ENCODE measurements around the gene DDAH1. TPM values are rescaled to one million over a fixed set of nuclear protein-coding genes. Genes with fewer than 3 reads are reported as not detected.

The DDAH1 gene
- total RNA-seq, 1 experiment from 2014 or later = 5.5 TPM

DNA sequence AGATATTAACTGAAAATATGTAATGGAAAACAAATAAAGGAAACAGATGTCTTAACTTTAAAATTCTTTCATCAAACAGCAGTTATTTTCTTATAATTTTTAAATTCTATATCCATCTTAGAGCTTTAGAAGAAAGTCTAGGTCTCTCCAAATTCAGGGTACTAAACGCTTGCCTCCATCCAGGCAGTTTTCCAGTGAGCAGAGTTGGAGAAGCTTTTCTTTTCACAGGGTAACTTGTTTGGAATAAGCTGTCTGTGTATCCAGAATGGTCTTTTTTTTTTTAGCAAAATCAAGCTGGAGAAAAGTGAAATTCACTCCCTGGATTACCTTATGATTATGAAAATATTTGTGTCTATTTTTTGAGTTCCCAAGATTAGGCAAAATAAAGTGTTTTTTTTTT lies 88.6 kb downstream of the DDAH1 start:
- in situ Hi-C loops (cut with HindIII; ENCODE audit: low pct_unique_long_range_greater_than_20kb, low sequenced_read_pairs) = no loop called here
- no peak for DNase-seq (ENCODE audit: low read depth, low spot score)

DNA sequence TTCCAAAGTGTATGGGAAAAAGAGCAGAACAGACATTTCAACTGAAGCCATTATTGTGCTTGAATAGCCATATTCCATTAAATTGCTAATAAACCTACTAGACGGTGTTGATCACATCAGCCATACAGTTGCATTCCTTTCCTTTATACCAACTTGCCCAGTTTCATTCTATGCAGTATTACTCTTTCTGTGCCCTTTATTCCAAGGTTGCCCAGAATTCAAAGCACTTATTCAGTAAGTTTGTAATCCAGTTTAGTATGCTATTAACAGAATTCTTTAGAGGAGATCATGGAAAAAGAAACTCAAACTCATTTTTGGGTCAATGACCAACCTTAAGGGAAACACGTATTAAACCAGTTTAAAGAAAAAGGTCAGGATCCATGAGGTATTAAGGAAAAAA lies 89.5 kb downstream of the DDAH1 start:
- DNase-seq (ENCODE audit: low read depth, low spot score) = no peak
- in situ Hi-C loops (cut with HindIII; ENCODE audit: low pct_unique_long_range_greater_than_20kb, low sequenced_read_pairs) = no loop called here

- in situ Hi-C loops (cut with HindIII; ENCODE audit: low pct_unique_long_range_greater_than_20kb, low sequenced_read_pairs) = no loop called here
- DNase-seq (ENCODE audit: low read depth, low spot score) = no peak
Measured at GRCh38 chr1:85374160-85374559, 90.8 kb downstream of the DDAH1 start.

DNA sequence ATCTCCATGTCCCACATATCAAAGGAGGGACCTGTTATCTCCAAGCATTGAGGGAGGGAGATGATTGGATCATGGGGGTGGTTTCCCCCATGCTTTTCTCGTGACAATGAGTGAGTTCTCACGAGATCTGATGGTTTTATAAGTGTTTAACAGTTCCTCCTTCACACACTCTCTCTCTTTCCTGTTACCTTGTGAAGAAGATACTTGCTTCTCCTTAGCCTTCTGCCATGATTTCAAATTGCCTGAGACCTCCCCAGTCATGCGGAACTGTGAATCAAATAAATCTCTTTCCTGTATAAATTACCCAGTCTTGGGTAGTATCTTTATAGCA lies 91.6 kb downstream of the DDAH1 start:
- in situ Hi-C loops (cut with HindIII; ENCODE audit: low pct_unique_long_range_greater_than_20kb, low sequenced_read_pairs) = no loop called here
- DNase-seq (ENCODE audit: low read depth, low spot score) = no peak

- DNase-seq (ENCODE audit: low read depth, low spot score) = no peak
- in situ Hi-C loops (cut with HindIII; ENCODE audit: low pct_unique_long_range_greater_than_20kb, low sequenced_read_pairs) = no loop called here
Measured at GRCh38 chr1:85372683-85373377, 92.1 kb downstream of the DDAH1 start.

DNA sequence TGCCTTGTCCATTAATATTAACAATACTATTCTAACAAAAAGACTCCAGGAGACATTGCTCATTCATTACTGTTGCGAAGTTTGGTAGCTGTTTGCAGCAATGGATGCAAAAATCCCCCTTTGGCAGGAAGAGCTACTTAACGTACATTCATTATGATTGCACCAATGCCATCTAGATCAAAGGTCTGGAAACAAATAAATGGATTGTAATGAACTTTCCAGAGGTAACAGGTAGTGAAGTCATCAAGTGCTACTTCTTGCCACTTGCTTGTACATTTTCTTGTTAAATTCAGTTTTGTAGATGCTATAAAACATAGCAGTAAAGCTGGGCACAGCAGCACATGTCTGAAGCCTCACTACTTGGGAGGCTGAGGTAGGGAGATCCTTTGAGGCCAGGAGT lies 93.9 kb downstream of the DDAH1 start:
- no peak for DNase-seq (ENCODE audit: low read depth, low spot score)
- in situ Hi-C loops (cut with HindIII; ENCODE audit: low pct_unique_long_range_greater_than_20kb, low sequenced_read_pairs) = no loop called here

DNA sequence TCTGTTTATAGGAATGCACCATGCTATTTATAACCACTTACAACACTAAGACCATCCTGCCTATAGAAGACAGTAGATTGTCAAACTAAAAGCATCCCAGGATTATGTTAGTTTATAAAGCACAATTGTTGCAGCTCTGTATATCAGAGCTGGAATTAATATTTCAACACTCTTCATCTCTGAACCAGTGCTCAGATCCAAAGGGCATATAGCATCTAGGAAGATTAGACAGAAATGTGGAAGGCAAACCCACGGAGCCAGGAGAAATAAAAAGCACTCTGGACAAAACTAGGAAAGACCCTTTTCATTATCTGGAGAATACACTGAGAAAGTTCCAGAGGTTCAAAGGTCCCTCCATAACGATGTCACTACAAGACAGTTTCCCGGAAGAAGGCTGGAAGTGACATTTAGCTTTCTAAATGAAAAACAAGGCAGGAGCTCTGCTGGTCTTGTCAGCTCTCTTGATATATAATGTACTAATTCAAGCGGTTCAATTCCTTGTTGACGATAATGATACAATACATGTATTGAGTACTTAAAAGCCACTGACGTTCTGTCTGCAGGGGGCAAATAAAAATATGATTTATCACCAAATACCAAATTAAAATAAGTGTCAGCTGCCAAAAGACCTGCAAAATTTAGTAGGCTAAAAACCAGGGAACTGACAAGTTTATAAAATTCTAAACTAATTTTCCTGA lies 96.7 kb downstream of the DDAH1 start:
- in situ Hi-C loops (cut with HindIII; ENCODE audit: low pct_unique_long_range_greater_than_20kb, low sequenced_read_pairs) = no loop called here
- DNase-seq (ENCODE audit: low read depth, low spot score) = peak; percentile 68

DNA sequence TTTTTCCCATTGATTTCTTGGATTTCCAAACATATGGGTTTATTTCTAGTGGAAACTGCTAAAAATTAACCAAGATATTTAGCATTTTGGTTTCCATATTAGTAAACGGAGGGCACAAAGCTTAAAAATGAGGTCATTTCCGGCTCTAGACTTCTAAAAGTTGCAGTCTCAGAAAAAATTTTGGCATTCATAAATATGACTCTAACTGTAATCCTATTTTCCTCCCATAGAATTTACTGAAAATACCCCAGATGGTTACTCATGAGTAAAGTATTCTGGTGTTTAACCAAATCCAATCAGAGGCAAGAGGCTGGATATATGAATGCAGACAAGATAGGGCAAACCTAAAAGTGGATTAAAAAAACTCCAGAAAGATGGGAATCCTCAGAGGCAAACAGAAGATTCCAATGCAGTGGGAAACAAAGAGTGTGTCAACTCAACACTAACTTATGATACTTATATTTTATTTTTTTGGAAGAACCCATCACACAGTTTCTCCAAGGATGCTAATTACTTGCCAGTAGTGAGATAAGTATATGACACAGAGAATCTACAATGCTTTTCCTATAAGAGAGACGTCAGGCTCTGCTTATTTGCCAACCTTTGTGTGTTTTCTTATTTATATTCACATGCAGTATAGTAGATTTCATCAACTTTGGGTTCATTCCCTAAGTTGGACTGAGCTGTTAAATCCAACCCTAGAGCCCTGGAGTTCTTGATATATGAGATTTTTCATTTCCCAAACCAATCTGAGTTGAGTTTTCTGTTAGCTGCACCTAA lies 98.4 kb downstream of the DDAH1 start:
- in situ Hi-C loops (cut with HindIII; ENCODE audit: low pct_unique_long_range_greater_than_20kb, low sequenced_read_pairs) = no loop called here
- DNase-seq (ENCODE audit: low read depth, low spot score) = no peak

- in situ Hi-C loops (cut with HindIII; ENCODE audit: low pct_unique_long_range_greater_than_20kb, low sequenced_read_pairs) = no loop called here
- DNase-seq (ENCODE audit: low read depth, low spot score) = no peak
Measured at GRCh38 chr1:85365851-85366250, 99.1 kb downstream of the DDAH1 start.

DNA sequence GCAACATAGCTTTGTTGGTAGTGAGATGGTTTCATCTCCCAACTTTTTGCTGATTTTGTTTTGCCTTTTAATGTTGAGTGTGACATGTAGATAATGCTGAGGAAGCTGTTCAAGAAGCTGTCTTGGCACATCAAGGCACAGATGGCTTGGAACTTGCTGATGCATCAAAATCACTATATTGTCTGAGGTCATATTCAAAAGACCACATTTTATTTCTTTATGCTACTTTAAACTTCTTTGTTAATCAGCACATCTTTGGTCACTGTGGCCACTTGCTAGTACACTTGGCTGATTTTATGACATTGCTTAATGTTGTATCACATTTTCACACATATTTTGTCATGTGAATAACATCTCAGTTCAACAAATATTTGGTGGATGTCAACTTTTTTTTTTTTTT lies 101.4 kb downstream of the DDAH1 start:
- no peak for DNase-seq (ENCODE audit: low read depth, low spot score)
- in situ Hi-C loops (cut with HindIII; ENCODE audit: low pct_unique_long_range_greater_than_20kb, low sequenced_read_pairs) = no loop called here

GRCh38 chr1:85363092-85363491 lies 101.9 kb downstream of the DDAH1 start:
- DNase-seq (ENCODE audit: low read depth, low spot score) = no peak
- in situ Hi-C loops (cut with HindIII; ENCODE audit: low pct_unique_long_range_greater_than_20kb, low sequenced_read_pairs) = no loop called here

GRCh38 chr1:85361606-85362296 lies 103.2 kb downstream of the DDAH1 start:
- no peak for DNase-seq (ENCODE audit: low read depth, low spot score)
- in situ Hi-C loops (cut with HindIII; ENCODE audit: low pct_unique_long_range_greater_than_20kb, low sequenced_read_pairs) = no loop called here

DNA sequence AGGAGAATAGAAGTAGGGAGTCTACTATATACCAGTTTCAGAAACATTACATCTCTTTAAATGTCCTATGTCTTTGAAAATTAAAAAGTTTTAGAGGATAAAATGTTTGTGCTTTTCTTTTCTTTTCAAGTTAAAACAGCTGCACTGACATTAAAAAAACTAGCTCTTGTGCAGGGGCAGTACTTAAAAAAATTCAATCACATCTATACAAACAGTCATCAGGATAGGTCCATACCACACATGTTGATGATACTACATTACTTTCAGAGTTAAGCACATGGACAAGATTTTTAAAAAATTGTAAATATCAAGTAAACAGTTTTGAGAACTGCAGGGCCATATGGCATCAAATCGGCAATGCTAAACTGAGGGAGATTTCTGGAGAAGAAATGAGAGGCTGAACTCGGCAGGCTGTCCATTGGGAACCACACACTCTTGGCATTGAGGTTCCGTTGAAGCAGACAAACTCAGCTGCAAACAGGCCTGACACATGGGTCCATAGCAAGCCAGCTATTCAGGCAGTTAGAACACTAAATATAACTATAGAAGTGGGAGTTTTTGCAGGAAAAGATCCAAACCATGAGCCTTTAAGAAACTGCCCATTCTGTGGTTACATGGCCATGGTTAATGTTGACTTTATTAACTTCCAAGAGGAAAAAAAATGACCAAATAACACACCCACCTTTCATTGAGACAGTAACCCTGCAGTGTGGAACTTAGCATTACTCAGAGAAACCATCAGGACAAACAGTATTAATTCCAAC lies 104.0 kb downstream of the DDAH1 start:
- no peak for DNase-seq (ENCODE audit: low read depth, low spot score)
- in situ Hi-C loops (cut with HindIII; ENCODE audit: low pct_unique_long_range_greater_than_20kb, low sequenced_read_pairs) = no loop called here

- in situ Hi-C loops (cut with HindIII; ENCODE audit: low pct_unique_long_range_greater_than_20kb, low sequenced_read_pairs) = no loop called here
- DNase-seq (ENCODE audit: low read depth, low spot score) = no peak
Measured at GRCh38 chr1:85359874-85360721, 104.9 kb downstream of the DDAH1 start.

GRCh38 chr1:85358702-85359438 lies 106.1 kb downstream of the DDAH1 start:
- in situ Hi-C loops (cut with HindIII; ENCODE audit: low pct_unique_long_range_greater_than_20kb, low sequenced_read_pairs) = no loop called here
- DNase-seq (ENCODE audit: low read depth, low spot score) = no peak

DNA sequence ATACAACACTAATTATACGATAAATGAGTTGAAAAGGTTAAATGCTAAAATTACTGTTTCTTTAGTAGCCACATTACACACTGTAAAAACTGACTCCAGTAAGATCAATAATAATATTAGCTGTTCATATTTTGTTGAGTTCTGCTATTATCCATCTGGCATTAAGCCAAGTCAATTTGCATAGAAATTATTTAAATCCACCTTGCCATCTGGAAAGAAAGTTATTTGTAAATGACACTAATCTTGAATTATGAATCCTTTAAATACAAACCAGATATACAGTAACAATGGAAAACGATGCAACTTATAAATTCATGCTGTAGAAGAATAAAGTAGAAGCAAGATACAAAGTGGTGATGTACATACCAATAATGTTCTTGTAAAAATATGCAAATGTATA lies 107.1 kb downstream of the DDAH1 start:
- in situ Hi-C loops (cut with HindIII; ENCODE audit: low pct_unique_long_range_greater_than_20kb, low sequenced_read_pairs) = no loop called here
- DNase-seq (ENCODE audit: low read depth, low spot score) = no peak
